H1 (cell line): ENCODE data around the gene PDZD2. TPM values are rescaled to one million over a fixed set of nuclear protein-coding genes. Genes with fewer than 3 reads are reported as not detected.

Experiments
- CTCF ChIA-PET: fragments of 300-600 bp; sonication (Branson Sonifier 250); formaldehyde crosslinking; loops from one replicate; lab custom pipeline; 2021; ENCODE audit not compliant: partially characterized antibody; lab: Charles Lee
- POLR2A ChIA-PET: fragments of 300-600 bp; sonication (Branson Sonifier 250); formaldehyde crosslinking; loops from one replicate; lab custom pipeline; 2021; ENCODE audit warnings: inconsistent platforms; ENCODE audit not compliant: partially characterized antibody; lab: Charles Lee
- DNase-seq, 2 experiments: peaks; one replicate each; pipeline versions ENCODE4 v3.0.0 to v3.0.0-alpha.2; 2010 to 2022; ENCODE audit warnings: low spot score in 2 of 2, low read depth in 1 of 2, mixed read lengths in 1 of 2
- FAIRE-seq: peaks from 2 replicates; lab custom pipeline; 2011; peaks lifted over from hg19 to GRCh38; lab: Jason Lieb, UNC
- H2AFZ ChIP-seq: 2 replicates; pipeline ENCODE4 v1.8.1; 2012; ENCODE audit warnings: low read length, inconsistent platforms
- H2AK5ac ChIP-seq: 2 replicates; pipeline ENCODE4 v1.6.1; 2013; ENCODE audit warnings: low read depth, low read length
- H2BK120ac ChIP-seq: replicated peaks from 2 replicates; pipeline ENCODE3; 2013; ENCODE audit warnings: low read depth, low read length, inconsistent platforms
- H2BK12ac ChIP-seq: 2 replicates; pipeline ENCODE4 v1.6.1; 2013; ENCODE audit warnings: low read depth, low read length
- H2BK15ac ChIP-seq: 2 replicates; pipeline ENCODE4 v1.6.1; 2013; ENCODE audit warnings: low read length
- H2BK20ac ChIP-seq: 2 replicates; pipeline ENCODE4 v1.6.1; 2013; ENCODE audit warnings: low read length
- H2BK5ac ChIP-seq: 2 replicates; pipeline ENCODE4 v1.6.1; 2013; ENCODE audit warnings: low read depth, low read length
- H3K14ac ChIP-seq: 2 replicates; pipeline ENCODE4 v1.6.1; 2013; ENCODE audit warnings: inconsistent platforms; ENCODE audit not compliant: insufficient read length
- H3K18ac ChIP-seq: 2 replicates; pipeline ENCODE4 v1.6.1; 2013; ENCODE audit warnings: low read length; ENCODE audit errors: extremely low read depth
- H3K23ac ChIP-seq: 2 replicates; pipeline ENCODE4 v1.6.1; 2013; ENCODE audit warnings: inconsistent platforms; ENCODE audit not compliant: insufficient read length
- H3K23me2 ChIP-seq: 2 replicates; pipeline ENCODE4 v1.6.1; 2013; ENCODE audit warnings: low read depth, low read length
- H3K27ac ChIP-seq: 2 replicates; pipeline ENCODE4 v1.6.1; 2011; ENCODE audit warnings: low read depth, low read length, inconsistent platforms
- H3K27me3 ChIP-seq, 4 experiments: replicated peaks in 1 of 4; 1 replicate in 1 of 4; 2 replicates in 3 of 4; pipeline versions ENCODE4 v1.6.1 to v1.8.1; 2011 to 2013; ENCODE audit warnings: low read length in 3 of 4, mild to moderate bottlenecking in 3 of 4, inconsistent platforms in 2 of 4, mixed read lengths in 2 of 4, moderate library complexity in 1 of 4; ENCODE audit not compliant: control insufficient read depth in 3 of 4, insufficient read depth in 3 of 4; ENCODE audit errors: extremely low read depth in 1 of 4
- H3K36me3 ChIP-seq, 4 experiments: 2 replicates each; pipeline versions ENCODE4 v1.6.1 to v1.8.1; 2011 to 2013; ENCODE audit warnings: mild to moderate bottlenecking in 4 of 4, low read length in 3 of 4, moderate library complexity in 2 of 4, control low read depth in 1 of 4, inconsistent platforms in 1 of 4; ENCODE audit not compliant: insufficient read depth in 4 of 4, control insufficient read depth in 2 of 4
- H3K4ac ChIP-seq: replicated peaks from 2 replicates; pipeline ENCODE3; 2013; ENCODE audit warnings: low read length, low read depth, mixed read lengths, inconsistent platforms; ENCODE audit not compliant: insufficient read length
- H3K4me1 ChIP-seq, 4 experiments: replicated peaks in 1 of 4; 1 replicate in 1 of 4; 2 replicates in 3 of 4; pipeline versions ENCODE4 v1.6.1 to v1.8.1; 2011 to 2013; ENCODE audit warnings: low read length in 3 of 4, inconsistent platforms in 2 of 4, mixed read lengths in 1 of 4; ENCODE audit not compliant: insufficient read depth in 4 of 4, control insufficient read depth in 3 of 4
- H3K4me2 ChIP-seq, 2 experiments: 2 replicates each; pipeline versions ENCODE4 v1.6.1 to v1.8.1; 2011 to 2013; ENCODE audit warnings: low read depth in 2 of 2, low read length in 2 of 2, control low read depth in 1 of 2, inconsistent platforms in 1 of 2, mild to moderate bottlenecking in 1 of 2; ENCODE audit not compliant: insufficient read depth in 1 of 2
- H3K4me3 ChIP-seq, 4 experiments: fragments of 200-600, 300-600 bp in 1 of 4; sonication (generic), shearing (Covaris generic), sonication (Bioruptor Twin) in 1 of 4; 2 replicates each; pipeline versions ENCODE4 v1.5.1 to v1.8.1; 2011 to 2016; ENCODE audit warnings: low read length in 4 of 4, low read depth in 3 of 4, control low read depth in 2 of 4, inconsistent platforms in 2 of 4, mild to moderate bottlenecking in 2 of 4, mixed read lengths in 1 of 4, moderate library complexity in 1 of 4; ENCODE audit not compliant: insufficient read depth in 2 of 4; ENCODE audit errors: extremely low read depth in 1 of 4
- H3K56ac ChIP-seq: replicated peaks from 2 replicates; pipeline ENCODE3; 2013; ENCODE audit warnings: low read depth, mild to moderate bottlenecking, mixed read lengths, low read length, inconsistent platforms; ENCODE audit not compliant: insufficient read length
- H3K79me1 ChIP-seq: 2 replicates; pipeline ENCODE4 v1.6.1; 2013; ENCODE audit warnings: low read depth, low read length, control low read depth
- H3K79me2 ChIP-seq, 2 experiments: 2 replicates each; pipeline versions ENCODE4 v1.6.1 to v1.8.1; 2012 to 2013; ENCODE audit warnings: low read length in 2 of 2, mild to moderate bottlenecking in 2 of 2, inconsistent platforms in 1 of 2; ENCODE audit not compliant: insufficient read depth in 2 of 2, control insufficient read depth in 1 of 2
- H3K9ac ChIP-seq, 4 experiments: replicated peaks in 1 of 4; 1 replicate in 1 of 4; 2 replicates in 3 of 4; pipeline versions ENCODE4 v1.6.1 to v1.8.1; 2011 to 2013; ENCODE audit warnings: low read depth in 3 of 4, low read length in 3 of 4, control low read depth in 2 of 4, mild to moderate bottlenecking in 2 of 4, moderate library complexity in 2 of 4, inconsistent platforms in 1 of 4; ENCODE audit errors: extremely low read depth in 1 of 4
- H3K9me3 ChIP-seq, 2 experiments: 2 replicates each; pipeline versions ENCODE4 v1.6.1 to v1.8.1; 2012 to 2013; ENCODE audit warnings: mild to moderate bottlenecking in 2 of 2, moderate library complexity in 2 of 2, control low read depth in 1 of 2, inconsistent platforms in 1 of 2, low read depth in 1 of 2, low read length in 1 of 2, mixed read lengths in 1 of 2; ENCODE audit not compliant: insufficient read depth in 2 of 2
- H4K20me1 ChIP-seq, 2 experiments: replicated peaks in 1 of 2; 2 replicates each; pipeline versions ENCODE3 to v1.8.1; 2011 to 2013; ENCODE audit warnings: inconsistent platforms in 2 of 2, low read length in 2 of 2, mild to moderate bottlenecking in 1 of 2; ENCODE audit not compliant: insufficient read depth in 2 of 2, control insufficient read depth in 1 of 2
- H4K5ac ChIP-seq: 2 replicates; pipeline ENCODE4 v1.6.1; 2013; ENCODE audit warnings: low read length, low read depth, mixed read lengths, inconsistent platforms; ENCODE audit not compliant: insufficient read length
- H4K8ac ChIP-seq: 2 replicates; pipeline ENCODE4 v1.8.0; 2013; ENCODE audit warnings: mild to moderate bottlenecking, moderate library complexity, low read length, inconsistent platforms; ENCODE audit not compliant: insufficient read depth; ENCODE audit errors: extremely low read depth
- H4K91ac ChIP-seq: replicated peaks from 2 replicates; pipeline ENCODE3; 2013; ENCODE audit warnings: low read length, mixed read lengths, inconsistent platforms; ENCODE audit not compliant: insufficient read length
- EZH2 ChIP-seq: fragments of 200-600 bp; sonication (generic); IDR thresholded peaks from 2 replicates; pipeline ENCODE4 v1.7.1; 2012; ENCODE audit warnings: low read depth, mild to moderate bottlenecking, moderate library complexity, low read length, inconsistent platforms; ENCODE audit not compliant: severe bottlenecking
- HDAC2 ChIP-seq, 2 experiments: fragments of 300-600 bp in 1 of 2; sonication (generic) in 1 of 2; IDR thresholded peaks; 2 replicates each; pipeline ENCODE4 v1.6.1; 2011 to 2012; ENCODE audit warnings: low read depth in 2 of 2, low read length in 2 of 2, mild to moderate bottlenecking in 2 of 2, moderate library complexity in 2 of 2, borderline replicate concordance in 1 of 2, inconsistent platforms in 1 of 2
- JUND ChIP-seq: IDR thresholded peaks from 2 replicates; pipeline ENCODE4 v1.6.1; 2011; ENCODE audit warnings: mild to moderate bottlenecking, improper control_type of control experiment, low read length
- SP4 ChIP-seq: IDR thresholded peaks from 2 replicates; pipeline ENCODE4 v1.6.1; 2012; ENCODE audit warnings: low read length, inconsistent platforms
- WGBS, 2 experiments: shearing (Covaris generic) in 1 of 2; methylation state at CpG; one replicate each; pipeline versions ENCODE4 v1.1.6 to v1.1.7; 2013 to 2015; ENCODE audit warnings: low lambda C conversion rate in 2 of 2, mixed read lengths in 2 of 2, inconsistent platforms in 1 of 2, low coverage in 1 of 2, missing lambda C conversion rate in 1 of 2; ENCODE audit not compliant: insufficient replicate concordance in 2 of 2, insufficient coverage in 1 of 2, insufficient read length in 1 of 2; ENCODE audit errors: extremely low coverage in 1 of 2, missing lambda C conversion rate in 1 of 2; 5-methylcytosine and 5-hydroxymethylcytosine counted together
- polyA plus RNA-seq, 7 experiments: library from polyadenylated mRNA; depleted of rRNA in 3 of 7; stranded (reverse) in 5 of 7; unstranded in 2 of 7; fragments of >200 nt in 5 of 7; fragments of 200-250 nt in 2 of 7; gene quantifications; 1 replicate in 5 of 7; 2 replicates in 1 of 7; 4 replicates in 1 of 7; pipeline versions ENCODE4 v1.2.1 to v1.2.3, GENCODE V29; 2011 to 2013; ENCODE audit warnings: missing spikeins in 2 of 7, mixed read lengths in 2 of 7
- total RNA-seq: library from RNA; stranded (reverse); fragmentation: NEBNext Ultra II Directional; extraction: Animal tissue kit (Norgen Biotek cat#: 25700); gene quantifications from 2 replicates; pipeline ENCODE4 v1.2.1, GENCODE V29; 2021

Gene PDZD2
- total and polyA plus RNA-seq, 2 of the 8 experiments (the other 6 are each of a cell fraction or from before 2014, with no cell fraction given): 1.2 to 6.8 TPM

DNA sequence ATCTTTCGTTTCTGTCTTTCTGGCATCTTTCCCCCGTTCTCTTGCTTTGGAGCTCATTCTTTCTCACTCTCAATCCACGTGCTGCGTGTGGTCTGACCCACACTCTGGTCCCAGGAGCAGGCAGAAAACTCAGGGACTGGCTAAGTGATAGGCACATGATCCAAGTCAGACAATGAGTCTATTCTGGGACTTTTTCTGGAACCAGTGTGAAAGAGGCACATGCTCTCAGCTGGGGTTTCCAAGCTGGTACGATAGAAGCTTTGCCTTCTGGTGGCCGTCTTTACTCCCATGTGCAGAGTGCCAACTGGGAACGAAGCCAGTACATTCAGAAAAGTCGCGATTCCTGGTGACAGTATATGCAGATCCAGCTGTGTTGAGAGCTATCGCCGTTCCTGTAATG lies 94.4 kb downstream of the PDZD2 start:
- Histone ChIP-seq H3K79me1 (no peaks in the 10 kb centered on the region), H2AK5ac (no peak overlapping the region), H4K8ac (no peak overlapping the region), H3K56ac (no peak overlapping the region), H3K18ac (no peak overlapping the region), H3K9me3 (no peaks in the 10 kb centered on the region), H3K9ac (no peak overlapping the region), H4K20me1 (no peaks in the 10 kb centered on the region), H4K91ac (no peak overlapping the region), H3K4me3 (no peak overlapping the region), H2BK15ac (no peak overlapping the region), H2BK12ac (peak overlapping the region; percentile 20; the same call in 1 of the 2 replicates), H3K27me3 (no peaks in the 10 kb centered on the region), H4K5ac (no peak overlapping the region), H3K23me2 (no peaks in the 10 kb centered on the region), H3K4me2 (no peak overlapping the region), H3K14ac (no peak overlapping the region), H2AFZ (no peak overlapping the region), H3K79me2 (no peaks in the 10 kb centered on the region), H3K27ac (no peak overlapping the region), H3K4me1 (peaks cover 4 to 19% (median 14%) of the 10 kb centered on the region in 4 experiments; a peak in 6 of 7 replicates), H2BK120ac (no peak overlapping the region), H3K36me3 (no peaks in the 10 kb centered on the region), H3K4ac (no peak overlapping the region), H3K23ac (no peak overlapping the region), H2BK20ac (no peak overlapping the region; the same call in 1 of the 2 replicates), H2BK5ac (no peak overlapping the region)
- CTCF ChIA-PET: interaction anchor here (0.6 to 1.4 kb wide), 4 partner anchors 36 to 91 kb away, joined by 3 to 4 read pairs (median 3); no protein-coding TSS in a partner anchor
- no peak for DNase-seq
- 94% methylated on average over 11 of the region's 11 CpGs; no CpG with 5 or more reads in 1 of the 2 experiments for WGBS, 2 experiments
- no peak for FAIRE-seq
- POLR2A ChIA-PET: no interaction called here
- TF ChIP-seq SP4: no peak
- TF ChIP-seq HDAC2 (IDR thresholded peaks at IDR 0.05; ENCODE audit: borderline replicate concordance in 1 of 2, low read depth in 2 of 2, low read length in 2 of 2): no peak
- no peak for TF ChIP-seq EZH2
- TF ChIP-seq JUND: no peak
